Measurements from ENCODE around the gene SLCO3A1.

Gene SLCO3A1

DNA sequence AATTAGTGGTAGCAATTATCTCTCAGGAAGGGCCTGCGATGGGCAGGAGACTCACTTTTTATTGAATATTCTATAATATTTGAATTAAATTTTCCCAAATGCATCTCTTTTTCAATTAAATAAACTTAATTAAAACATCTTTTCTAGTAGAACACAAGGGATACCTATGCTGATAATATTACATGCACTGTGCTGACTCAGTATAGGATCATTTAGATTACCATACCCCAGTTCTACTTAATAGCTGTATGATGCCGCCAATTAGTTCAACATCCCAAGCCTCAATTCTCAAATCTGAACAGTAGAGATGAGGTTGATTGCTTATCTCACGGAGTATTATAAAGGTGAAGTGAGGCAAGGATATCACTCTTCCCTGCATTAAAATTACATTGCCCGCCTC, 149.2 kb downstream of the SLCO3A1 start:
- H3K4me3 ChIP-seq (ENCODE audit: low read length), result no peak overlapping the region
- TF ChIP-seq, protein P1, sequence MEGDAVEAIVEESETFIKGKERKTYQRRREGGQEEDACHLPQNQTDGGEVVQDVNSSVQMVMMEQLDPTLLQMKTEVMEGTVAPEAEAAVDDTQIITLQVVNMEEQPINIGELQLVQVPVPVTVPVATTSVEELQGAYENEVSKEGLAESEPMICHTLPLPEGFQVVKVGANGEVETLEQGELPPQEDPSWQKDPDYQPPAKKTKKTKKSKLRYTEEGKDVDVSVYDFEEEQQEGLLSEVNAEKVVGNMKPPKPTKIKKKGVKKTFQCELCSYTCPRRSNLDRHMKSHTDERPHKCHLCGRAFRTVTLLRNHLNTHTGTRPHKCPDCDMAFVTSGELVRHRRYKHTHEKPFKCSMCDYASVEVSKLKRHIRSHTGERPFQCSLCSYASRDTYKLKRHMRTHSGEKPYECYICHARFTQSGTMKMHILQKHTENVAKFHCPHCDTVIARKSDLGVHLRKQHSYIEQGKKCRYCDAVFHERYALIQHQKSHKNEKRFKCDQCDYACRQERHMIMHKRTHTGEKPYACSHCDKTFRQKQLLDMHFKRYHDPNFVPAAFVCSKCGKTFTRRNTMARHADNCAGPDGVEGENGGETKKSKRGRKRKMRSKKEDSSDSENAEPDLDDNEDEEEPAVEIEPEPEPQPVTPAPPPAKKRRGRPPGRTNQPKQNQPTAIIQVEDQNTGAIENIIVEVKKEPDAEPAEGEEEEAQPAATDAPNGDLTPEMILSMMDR (conservative IDR thresholded peaks at IDR 0.05; ENCODE audit: low read depth, low read length), result no peak
- DNase-seq (ENCODE audit: low read depth), result no peak

DNA sequence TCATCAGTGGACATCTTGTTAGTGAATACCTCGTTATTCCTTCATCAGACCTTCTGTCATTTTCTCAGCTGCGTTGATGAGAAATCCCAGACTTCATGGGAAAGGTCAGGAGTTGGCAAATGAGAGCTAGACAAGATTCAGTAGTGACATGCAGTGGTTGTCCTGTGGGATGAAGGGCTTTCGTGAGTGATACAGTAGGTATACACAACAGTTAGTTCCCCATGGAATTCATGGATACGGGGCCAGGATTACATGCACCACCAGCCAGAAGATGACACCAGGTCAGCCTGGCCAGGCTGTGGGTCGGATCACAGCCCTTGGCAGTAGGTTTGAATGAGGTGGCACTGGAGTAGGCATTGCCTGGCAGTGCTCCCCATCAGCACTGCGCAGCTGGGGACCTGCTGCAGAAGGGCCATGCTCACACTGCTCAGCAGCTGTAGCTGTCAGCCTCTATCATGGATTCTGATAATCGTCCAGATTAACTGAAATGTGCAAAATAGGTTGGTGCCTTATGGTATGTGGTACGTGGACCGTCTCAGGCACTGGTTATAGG, 150.1 kb downstream of the SLCO3A1 start:
- TF ChIP-seq, protein P1 (conservative IDR thresholded peaks at IDR 0.05; ENCODE audit: low read depth, low read length), result no peak
- DNase-seq (ENCODE audit: low read depth), result no peak
- no peak overlapping the region for H3K4me3 ChIP-seq (ENCODE audit: low read length)

DNA sequence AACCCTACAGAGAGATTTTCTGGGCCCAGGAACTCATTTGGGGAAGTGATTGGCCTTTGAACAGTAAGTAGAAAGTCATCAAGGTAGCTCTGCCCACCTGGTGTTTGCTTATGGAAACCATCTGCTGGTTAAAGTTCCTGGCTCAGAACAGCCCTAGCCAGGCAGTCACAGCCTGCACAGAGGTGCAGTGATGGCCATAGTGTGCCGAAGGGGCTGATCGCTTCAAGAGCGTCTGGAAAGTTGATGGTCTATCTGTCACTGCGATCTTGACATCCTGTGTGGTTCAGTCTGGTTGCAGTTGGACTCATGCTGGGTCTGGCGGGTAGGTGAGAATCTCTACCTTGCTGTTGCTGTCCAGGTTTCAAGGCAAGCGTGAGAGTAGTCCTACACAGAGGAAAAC, 151.6 kb downstream of the SLCO3A1 start:
- TF ChIP-seq, protein P1 (conservative IDR thresholded peaks at IDR 0.05; ENCODE audit: low read depth, low read length), result no peak
- DNase-seq (ENCODE audit: low read depth), result no peak
- H3K4me3 ChIP-seq (ENCODE audit: low read length), result no peak overlapping the region

DNA sequence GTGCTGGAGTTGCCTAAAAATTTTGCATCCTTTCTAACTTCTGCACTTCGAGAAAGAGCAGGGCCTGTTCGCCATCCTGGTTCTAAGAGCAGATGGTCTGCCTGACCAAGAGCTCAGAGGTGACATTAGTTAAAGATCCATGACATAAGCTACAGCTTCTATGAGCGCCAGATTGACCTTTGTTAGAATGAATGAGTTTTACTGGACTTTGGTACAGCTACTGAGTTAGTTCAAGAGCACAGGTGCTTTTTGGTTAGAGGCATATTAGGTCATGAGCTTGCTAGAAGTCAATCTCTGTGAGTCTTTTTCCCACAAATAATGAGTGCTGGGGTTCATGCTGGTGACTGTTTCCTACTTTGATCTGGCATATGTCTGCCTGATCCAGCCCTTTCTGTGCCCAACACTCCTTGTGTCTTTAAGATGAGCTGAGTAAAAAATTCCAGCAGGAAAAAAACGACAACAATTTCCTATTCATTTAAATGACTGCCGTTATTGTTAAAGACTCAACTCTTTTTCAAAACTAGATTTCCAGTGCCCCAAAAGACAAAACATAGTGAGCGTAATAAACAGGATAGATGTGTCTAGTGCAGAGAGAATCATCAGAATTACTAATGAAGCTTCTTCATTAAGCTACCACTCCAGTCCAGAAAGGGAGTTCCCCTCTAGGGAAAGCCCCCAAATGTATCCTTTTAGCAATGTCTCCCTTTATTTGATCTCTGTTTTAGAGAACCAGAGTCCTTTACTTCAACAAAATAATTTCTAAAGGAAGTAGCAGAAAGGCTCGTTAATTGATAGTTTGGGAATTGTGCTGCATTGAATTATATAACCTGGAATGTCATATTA, 152.9 kb downstream of the SLCO3A1 start:
- no peak overlapping the region for H3K4me3 ChIP-seq (ENCODE audit: low read length)
- DNase-seq (ENCODE audit: low read depth), result no peak
- TF ChIP-seq, protein P1 (conservative IDR thresholded peaks at IDR 0.05; ENCODE audit: low read depth, low read length), result no peak

DNA sequence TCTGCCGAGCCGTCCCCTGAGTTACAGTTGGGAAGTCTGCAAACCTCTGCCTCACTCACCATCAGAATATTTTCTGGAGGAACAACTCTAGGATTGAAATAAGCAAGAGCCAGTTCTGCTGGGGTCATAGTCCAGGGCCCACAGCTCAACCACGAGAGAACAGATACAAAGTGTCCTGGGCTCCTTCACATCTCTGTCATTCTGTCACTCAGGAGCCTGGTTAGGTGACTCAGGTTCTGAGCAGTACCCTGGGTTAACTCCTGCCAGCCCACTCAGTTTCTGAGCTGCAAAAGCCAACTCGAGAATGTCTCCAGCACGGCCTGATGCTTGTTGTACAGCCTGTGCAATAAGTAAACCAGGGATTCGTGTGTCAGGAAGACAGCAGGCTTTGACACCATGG, 155.7 kb downstream of the SLCO3A1 start:
- H3K4me3 ChIP-seq (ENCODE audit: low read length), result no peak overlapping the region
- TF ChIP-seq, protein P1 (conservative IDR thresholded peaks at IDR 0.05; ENCODE audit: low read depth, low read length), result no peak
- no peak for DNase-seq (ENCODE audit: low read depth)

DNA sequence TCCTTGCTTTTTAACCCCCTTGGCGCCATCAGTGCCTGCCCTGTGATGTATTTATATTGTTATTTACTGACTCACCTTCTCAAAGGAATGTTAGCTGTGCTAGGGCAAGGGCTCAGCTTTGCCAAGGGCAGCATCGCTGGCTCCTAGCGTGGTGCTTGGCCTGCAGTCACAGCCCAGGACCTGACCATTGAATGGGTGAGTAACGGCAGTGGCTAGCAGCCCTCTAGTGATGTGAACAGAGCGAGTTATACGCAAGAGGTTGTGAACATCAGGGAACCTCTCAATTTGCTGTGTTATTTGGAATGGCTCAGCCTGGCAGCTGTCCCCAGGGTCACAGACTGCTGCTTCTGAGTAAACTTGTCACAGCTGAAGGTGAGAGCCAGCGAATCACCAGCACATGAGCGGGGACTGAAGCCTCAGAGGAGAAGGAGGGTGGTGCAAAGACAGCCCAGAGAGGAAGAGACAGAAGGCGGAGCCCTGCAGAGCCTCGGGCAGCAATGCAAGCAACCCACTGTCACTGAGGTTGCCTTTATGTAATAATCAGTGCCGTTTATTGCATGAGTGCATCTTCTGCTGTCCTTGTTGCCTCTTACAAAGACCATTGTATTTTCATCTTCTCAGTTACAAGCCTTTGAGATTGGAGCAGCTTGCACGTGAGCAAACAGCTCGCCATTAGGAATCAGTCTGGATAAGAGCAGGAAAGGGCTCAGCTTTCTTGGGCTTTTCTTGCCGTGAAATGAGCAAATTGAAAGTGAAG, 158.3 kb downstream of the SLCO3A1 start:
- TF ChIP-seq, protein P1 (conservative IDR thresholded peaks at IDR 0.05; ENCODE audit: low read depth, low read length), result no peak
- DNase-seq (ENCODE audit: low read depth), result no peak
- no peak overlapping the region for H3K4me3 ChIP-seq (ENCODE audit: low read length)

All from retinal pigment epithelial cell (primary cell).